ENCODE measurements around the gene GRAMD1B.
"Not testable (repeated sequence)": the region's sequence is repeated elsewhere in the genome, so short reads cannot be mapped to it uniquely, and the experiment has no call there.

The GRAMD1B gene

GRCh38 chr11:123567466-123567865, 137.4 kb downstream of the GRAMD1B start:
- no peak for DNase-seq (ENCODE audit: low spot score)

- DNase-seq (ENCODE audit: low spot score): no peak
Measured at GRCh38 chr11:123568367-123568870, 138.3 kb downstream of the GRAMD1B start.

GRCh38 chr11:123569393-123569792, 139.3 kb downstream of the GRAMD1B start:
- no peak for DNase-seq (ENCODE audit: low spot score)

- DNase-seq (ENCODE audit: low spot score): no peak
Measured at GRCh38 chr11:123570939-123571580, 141.0 kb downstream of the GRAMD1B start.

GRCh38 chr11:123572791-123573190, 142.7 kb downstream of the GRAMD1B start:
- DNase-seq (ENCODE audit: low spot score): not testable (repeated sequence)

GRCh38 chr11:123573286-123573685, 143.2 kb downstream of the GRAMD1B start:
- no peak for DNase-seq (ENCODE audit: low spot score)

- DNase-seq (ENCODE audit: low spot score): no peak
Measured at GRCh38 chr11:123575441-123575840, 145.4 kb downstream of the GRAMD1B start.

GRCh38 chr11:123576082-123576481, 146.0 kb downstream of the GRAMD1B start:
- DNase-seq (ENCODE audit: low spot score): no peak

- DNase-seq (ENCODE audit: low spot score): no peak
Measured at GRCh38 chr11:123576501-123576900, 146.4 kb downstream of the GRAMD1B start.

GRCh38 chr11:123577081-123577598, 147.1 kb downstream of the GRAMD1B start:
- no peak for DNase-seq (ENCODE audit: low spot score)

GRCh38 chr11:123578778-123579481, 148.9 kb downstream of the GRAMD1B start:
- no peak for DNase-seq (ENCODE audit: low spot score)

- no peak for DNase-seq (ENCODE audit: low spot score)
Measured at GRCh38 chr11:123579482-123579812, 149.4 kb downstream of the GRAMD1B start.

GRCh38 chr11:123580137-123580536, 150.1 kb downstream of the GRAMD1B start:
- no peak for DNase-seq (ENCODE audit: low spot score)

- DNase-seq (ENCODE audit: low spot score): no peak
Measured at GRCh38 chr11:123580557-123581275, 150.6 kb downstream of the GRAMD1B start.

- DNase-seq (ENCODE audit: low spot score): no peak
Measured at GRCh38 chr11:123581651-123582399, 151.8 kb downstream of the GRAMD1B start.

GRCh38 chr11:123582992-123583504, 153.0 kb downstream of the GRAMD1B start:
- DNase-seq (ENCODE audit: low spot score): no peak

- DNase-seq (ENCODE audit: low spot score): no peak
Measured at GRCh38 chr11:123584186-123584585, 154.1 kb downstream of the GRAMD1B start.

GRCh38 chr11:123584737-123585136, 154.7 kb downstream of the GRAMD1B start:
- no peak for DNase-seq (ENCODE audit: low spot score)

GRCh38 chr11:123585206-123585605, 155.1 kb downstream of the GRAMD1B start:
- DNase-seq (ENCODE audit: low spot score): no peak

- no peak for DNase-seq (ENCODE audit: low spot score)
Measured at GRCh38 chr11:123585706-123586105, 155.6 kb downstream of the GRAMD1B start.

GRCh38 chr11:123586568-123586967, 156.5 kb downstream of the GRAMD1B start:
- DNase-seq (ENCODE audit: low spot score): no peak

GRCh38 chr11:123587044-123587443, 157.0 kb downstream of the GRAMD1B start:
- no peak for DNase-seq (ENCODE audit: low spot score)
